ENCODE measurements around the gene SARS2.
"Not testable (repeated sequence)": the region's sequence is repeated elsewhere in the genome, so short reads cannot be mapped to it uniquely, and the experiment has no call there.

Gene SARS2

DNA sequence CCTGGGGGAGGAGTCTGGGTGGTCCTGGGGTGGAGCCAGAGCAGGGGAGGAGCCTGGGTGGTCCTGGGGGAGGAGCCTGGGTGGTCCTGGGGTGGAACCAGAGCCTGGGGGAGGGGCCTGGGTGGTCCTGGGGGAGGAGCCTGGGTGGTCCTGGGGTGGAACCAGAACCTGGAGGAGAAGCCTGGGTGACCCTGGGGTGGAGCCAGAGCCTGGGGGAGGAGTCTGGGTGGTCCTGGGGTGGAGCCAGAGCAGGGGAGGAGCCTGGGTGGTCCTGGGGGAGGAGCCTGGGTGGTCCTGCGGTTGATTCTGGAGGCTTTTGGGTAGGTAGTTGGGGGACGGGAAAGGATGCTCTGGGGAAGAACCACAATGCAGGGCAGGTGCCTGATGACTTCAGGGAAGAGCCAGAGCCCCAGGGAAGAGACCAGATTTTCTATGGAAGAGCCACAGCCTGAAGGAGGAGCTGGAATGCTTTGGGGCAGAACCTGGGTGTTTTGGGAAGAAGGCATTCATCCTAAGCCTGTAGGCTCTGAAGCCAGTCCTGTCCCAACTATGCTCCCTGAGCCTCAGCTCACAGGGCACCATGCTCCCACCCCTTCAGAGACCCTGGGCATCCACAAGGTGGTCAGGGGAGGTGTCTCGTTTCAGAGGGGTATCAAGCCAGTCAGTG is 15.1 kb upstream of the SARS2 start:
- DNase-seq, result no peak

DNA sequence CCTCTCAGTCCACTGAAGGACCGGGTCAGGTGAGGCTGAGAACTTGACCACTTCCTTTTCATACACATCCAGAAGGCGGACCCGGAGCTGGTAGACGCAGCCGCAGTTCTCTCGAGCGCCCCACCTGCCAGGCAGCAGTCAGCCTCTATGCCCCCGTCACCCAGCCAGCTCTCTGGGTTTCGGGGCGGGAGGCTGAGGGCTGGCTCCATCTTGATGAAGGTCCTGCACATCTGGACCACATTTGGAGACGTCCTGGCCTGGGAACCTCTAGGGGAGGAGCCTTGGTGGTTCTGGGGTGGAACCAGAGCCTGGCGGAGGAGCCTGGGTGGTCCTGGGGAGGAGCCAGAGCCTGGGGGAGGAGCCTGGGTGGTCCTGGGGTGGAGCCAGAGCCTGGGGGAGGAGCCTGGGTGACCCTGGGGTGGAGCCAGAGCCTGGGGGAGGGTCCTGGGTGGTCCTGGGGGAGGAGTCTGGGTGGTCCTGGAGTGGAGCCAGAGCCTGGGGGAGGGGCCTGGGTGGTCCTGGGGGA is 14.5 kb upstream of the SARS2 start:
- no peak for DNase-seq

DNA sequence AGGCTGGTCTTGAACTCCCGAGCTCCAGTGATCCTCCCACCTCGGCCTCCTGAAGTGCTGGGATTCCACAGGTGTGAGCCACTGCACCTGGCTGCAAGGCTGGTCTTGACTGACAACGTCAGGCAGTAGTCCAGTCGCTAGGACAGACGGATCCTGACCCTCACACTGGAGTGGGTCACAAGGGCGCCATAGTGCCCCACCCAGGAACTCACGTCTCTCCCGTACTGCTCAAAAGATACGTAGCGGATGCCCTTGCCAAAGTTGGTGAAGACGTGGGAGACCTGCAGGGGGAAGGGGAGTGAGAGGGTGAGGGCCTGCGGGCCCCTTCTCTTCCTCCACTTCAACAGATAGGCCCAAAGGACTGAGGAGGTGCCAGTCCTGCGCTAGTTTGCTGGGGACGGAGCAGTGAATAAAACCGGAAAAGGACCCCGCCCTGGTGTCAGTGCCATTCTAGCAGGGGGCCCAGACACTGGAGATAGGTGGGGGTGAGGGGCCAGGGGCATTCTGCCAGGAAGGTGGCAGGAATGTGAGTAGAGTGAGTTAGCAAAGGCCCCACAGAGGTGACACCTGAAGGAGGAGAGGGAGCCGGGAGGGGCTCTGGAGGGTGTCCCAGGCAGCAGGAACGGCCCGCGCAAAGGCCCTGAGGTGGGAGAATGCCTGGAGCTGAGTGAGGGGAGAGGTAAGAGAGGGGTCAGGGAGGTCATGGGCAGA is 12.1 kb upstream of the SARS2 start:
- no peak for DNase-seq

DNA sequence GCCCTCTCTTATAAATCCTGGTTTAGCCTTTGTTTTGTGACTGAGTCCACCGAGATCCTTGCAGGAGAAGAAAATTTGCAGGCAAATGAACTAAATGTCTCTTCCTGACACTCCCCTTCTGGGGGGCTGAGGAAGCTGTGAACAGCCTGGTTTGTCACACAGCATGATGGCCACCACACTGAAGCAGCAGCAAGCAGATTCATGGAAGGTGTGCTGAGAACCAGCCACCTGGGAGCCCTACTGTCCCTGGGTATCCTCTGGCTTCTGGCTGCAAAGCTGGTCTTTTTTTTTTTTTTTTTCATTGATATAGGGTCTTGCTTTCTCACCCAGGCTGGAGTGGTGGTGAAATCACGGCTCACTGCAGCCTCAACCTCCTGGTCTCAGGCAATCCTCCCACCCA is 11.4 kb upstream of the SARS2 start:
- DNase-seq, result no peak

DNA sequence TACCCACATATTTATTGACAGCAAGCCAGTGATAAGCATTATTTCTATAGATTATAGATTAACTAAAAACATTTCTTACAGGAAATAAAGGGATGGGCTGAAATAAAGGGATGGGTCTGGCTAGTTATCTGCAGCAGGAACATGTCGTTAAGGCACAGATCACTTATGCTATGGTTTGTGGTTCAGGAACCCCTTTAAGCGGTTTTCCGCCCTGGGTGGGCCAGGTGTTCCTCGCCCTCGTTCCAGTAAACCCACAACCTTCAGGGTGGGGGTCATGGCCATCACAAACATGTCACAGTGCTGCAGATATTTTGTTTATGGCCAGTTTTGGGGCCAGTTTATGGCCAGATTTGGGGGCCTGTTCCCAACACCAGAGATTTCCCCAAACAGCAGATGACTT is 10.9 kb upstream of the SARS2 start:
- DNase-seq, result not testable (repeated sequence)

DNA sequence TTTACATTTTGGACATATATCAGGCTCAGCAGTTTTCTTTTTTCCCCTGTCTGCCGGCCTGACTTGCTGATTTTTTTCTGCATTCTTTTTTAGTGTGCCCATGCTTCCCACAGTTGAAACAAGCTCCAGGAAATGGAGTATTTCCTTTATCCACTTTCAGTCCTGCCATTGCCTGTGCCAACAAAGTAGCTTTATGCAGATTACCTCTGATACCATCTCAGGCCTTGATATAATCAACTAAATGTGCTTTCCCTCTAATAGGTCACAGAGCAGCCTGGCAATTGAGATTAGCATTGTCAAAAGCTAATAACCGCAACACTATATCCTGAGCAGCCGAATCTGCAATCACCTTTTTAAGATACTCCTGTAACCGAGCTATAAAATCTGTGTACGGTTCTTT is 9.4 kb upstream of the SARS2 start:
- no peak for DNase-seq

DNA sequence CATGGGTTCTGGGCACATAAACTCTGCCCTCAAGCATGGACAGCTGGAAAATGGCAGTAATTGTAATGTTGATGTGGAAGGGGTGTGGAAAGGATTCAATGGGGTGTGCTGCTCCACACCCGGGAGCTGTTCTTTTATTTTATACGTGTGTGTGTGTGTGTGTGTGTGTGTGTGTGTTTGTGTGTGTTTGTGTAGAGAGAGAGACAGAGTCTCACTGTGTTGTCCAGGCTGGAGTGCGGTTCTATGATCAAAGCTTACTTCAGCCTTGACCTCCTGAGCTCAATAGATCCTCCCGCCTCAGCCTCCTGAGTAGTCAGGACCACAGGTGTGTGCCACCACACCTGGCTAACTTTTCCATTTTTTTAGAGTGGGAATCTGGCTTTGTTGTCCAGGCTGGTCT is 3.0 kb upstream of the SARS2 start:
- DNase-seq, result no peak

DNA sequence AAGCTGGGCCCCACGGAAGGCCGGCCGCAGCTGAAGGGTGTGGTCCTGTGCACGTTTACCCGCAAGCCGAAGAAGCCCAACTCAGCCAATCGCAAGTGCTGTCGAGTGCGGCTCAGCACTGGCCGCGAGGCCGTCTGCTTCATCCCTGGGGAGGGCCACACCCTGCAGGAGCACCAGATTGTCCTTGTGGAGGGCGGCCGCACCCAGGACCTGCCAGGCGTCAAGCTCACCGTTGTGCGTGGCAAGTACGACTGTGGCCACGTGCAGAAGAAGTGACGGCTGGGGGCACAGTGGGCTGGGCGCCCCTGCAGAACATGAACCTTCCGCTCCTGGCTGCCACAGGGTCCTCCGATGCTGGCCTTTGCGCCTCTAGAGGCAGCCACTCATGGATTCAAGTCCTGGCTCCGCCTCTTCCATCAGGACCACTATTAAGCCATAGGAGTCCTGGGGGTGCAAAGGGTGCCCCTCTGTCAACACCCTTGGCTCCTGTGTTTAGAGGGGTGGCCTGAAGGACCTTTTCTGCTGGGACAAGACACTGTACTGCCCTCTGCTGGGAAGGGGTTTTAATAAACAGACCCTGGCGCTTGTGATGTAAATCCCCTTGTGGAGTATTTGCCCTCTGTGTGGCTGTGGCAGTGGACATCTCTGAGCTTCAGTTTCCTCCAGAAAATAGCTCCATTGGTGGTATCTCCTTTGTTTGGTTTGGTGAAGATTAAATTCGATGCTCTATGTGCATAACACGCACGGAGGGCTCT is 2.0 kb upstream of the SARS2 start:
- peak in 1 of 2 donors; percentile 37 for DNase-seq

DNA sequence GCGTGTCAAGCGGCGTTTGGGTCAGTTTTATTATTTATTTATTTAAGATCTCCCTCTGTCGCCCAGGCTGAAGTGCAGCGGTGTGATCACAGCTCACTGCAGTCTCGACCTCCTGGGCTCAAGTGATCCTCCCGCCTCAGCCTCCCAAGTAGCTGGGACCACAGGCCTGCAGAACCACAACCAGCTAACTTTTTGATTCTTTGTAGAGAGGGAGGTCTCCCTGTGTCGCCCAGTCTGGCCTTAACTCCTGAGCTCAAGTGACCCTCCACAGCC is 894 bp upstream of the SARS2 start:
- no peak for DNase-seq

DNA sequence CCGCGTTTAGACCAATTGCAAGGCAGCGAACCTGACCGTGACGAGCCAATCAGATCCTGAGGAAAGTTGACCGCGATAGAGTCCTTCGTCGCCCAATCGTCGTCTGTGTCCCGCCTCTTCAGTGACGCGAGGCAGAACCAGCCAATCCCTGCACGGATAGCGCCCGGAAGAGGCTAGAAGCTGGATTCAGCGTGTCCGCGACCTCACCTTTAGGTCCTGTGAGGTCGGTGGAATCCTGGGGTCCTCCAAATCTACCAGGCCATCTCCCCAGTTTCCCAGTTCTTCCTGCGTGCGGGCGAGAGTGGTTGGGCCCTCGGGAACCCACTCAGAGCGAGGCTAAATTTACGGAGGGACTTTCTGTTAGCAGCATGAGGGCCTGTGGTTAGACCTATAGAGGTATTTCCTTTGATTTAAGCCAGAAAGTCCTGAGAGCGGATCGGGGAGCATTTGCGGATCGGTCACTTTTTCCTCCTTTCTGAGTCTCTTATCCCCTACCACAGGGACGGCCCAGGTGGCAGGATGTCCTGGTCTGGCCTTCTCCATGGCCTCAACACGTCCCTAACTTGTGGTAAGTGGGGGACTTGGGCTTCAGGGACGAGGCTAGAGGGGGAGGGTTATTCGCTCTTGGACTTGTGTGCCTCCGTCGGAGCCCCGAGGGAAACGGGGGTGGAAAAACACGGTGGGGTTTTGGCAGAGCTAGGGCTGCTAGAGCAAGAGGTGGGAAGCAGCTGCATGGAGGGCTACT is 385 bp upstream of the SARS2 start, which contains the start of gene MRPS12:
Gene MRPS12, plus strand, starts transcription at position 169 of the 745 bp plus-strand sequence. Its CDS starts 351 bp downstream, at position 520.
- peak in 1 of 2 donors; percentile 98 for DNase-seq

DNA sequence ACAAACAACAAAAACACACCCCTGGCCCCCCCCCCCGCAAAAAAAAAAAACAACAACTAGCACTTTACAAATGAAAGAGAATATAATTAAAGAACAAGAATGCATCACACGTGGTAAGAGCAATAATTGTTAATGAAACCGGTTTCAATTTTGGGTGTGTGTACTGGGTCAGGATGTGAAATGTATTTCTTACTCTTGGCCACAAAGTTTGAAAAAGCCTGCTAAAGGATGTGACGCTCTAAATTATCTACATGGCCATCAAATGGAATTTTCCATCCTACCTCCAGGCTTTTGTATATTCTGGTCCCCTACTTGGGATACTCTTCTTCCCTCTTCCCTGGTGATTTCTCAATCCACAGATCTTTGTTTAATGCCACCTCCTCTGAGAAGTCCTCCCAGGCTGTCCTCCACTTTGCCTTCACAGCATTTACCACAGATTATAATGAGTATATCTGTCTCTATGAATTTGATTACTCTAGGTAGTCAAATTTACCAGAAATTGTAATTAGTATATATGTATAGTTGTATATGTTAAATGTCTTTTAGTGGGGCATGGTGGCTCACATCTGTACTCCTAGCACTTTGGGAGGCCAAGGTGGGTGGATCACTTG is 2.1 kb downstream of the SARS2 start:
- no peak for DNase-seq

DNA sequence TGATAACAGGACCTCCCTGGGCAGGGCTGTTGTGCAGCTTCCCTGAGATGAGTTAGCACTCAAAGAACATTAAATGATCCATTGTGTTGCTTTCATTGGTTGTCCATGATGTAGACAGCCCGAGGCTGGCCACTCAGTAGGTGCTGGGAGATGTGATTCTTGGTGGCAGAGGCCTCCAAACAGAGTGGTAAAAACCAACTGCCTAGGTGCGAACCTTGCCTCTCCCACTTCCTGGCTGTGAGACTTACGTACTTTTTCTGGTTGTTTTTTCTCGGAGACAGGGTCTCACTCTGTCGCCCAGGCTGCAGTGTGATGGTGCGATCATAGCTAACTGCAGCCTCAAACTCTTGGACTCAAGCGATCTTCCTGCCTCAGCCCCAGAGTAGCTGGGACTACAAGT is 6.2 kb downstream of the SARS2 start:
- DNase-seq, result no peak

DNA sequence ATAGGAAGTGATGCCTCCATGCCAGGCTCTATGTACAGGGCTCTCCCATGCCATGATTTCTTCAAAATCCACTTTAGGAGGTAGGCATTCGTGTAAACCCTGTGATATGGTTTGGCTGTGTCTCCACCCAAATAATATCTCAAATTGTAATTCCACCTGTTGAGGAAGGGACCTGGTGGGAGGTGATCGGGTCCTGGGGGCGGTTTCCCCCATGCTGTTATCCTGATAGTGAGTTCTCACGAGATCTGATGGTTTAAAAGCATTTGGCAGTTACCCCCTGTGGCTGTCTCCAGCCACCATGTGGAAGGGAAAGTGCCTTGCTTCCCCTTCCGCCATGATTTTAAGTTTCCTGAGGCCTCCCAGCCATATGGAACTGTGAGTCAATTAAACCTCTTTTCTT is 8.1 kb downstream of the SARS2 start:
- no peak for DNase-seq

DNA sequence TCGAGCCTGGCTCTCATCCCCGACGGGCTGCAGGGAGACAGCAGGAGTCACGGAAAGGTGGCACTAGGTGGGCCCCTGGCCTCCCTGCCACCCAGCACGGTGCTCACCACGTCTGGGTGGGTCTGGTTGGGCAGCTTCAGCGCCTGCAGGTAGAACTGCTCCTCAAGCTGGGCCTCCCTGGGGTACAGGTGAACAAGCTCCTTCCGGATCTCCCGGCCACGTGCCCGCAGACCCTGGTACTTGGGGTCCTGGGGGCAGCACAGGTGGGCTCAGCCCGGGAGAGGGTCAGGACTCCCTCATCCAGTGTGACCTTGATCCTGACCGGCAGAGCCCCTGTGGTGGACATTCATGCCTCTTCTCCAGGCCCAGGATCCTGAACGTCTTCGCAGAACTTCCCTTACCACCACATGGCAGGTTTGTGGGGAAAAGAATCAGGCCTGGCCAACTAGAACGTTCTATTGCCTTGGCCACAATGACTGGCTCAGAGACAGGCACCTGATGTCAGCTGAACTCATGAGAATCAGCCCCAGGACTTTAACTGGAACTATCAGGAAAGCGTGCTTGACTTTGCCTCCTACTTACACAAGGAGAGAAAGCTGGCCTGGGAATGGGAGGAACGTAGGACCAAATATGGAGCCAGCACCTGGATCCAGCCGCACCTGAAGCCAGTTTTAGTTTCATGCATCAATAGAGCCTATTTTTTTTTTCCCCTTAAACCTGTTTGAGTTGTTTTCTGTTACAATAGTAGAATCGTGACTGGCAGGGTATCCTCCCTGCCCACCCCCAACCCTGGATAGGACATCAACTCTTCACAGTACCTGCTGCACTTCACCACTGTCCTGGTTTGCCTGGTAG is 8.9 kb downstream of the SARS2 start:
- DNase-seq, result no peak

DNA sequence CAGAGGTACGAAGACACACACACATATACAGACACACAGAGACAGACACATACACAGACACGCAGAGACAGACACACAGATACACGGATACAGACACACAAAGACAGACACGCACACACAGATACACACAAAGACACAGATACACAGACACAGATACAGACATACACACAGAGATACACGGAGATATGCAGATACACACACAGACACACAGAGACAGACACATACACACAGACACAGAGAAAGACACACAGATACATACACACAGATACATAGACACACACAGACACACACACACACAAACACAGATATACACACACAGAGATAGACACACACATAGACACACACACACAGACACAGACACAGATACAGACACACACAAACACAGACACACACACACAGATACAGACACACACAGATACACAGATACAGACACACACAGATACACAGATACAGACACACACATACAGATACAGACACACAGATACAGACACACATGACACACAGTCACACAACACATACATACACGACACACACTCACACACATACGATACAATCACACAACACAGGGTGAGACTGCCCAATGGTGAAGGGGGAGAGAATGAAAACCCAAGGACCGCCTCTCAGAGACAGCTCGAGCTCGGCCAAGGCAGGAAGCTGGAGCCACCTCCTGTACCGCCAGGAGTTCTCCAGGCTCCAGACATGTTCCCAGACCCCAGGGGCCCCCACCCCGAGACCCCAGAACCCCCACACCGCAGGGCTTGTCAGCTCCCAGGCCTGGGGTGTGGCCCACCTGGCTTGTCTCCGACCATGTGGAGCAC is 9.8 kb downstream of the SARS2 start:
- DNase-seq, result no peak

DNA sequence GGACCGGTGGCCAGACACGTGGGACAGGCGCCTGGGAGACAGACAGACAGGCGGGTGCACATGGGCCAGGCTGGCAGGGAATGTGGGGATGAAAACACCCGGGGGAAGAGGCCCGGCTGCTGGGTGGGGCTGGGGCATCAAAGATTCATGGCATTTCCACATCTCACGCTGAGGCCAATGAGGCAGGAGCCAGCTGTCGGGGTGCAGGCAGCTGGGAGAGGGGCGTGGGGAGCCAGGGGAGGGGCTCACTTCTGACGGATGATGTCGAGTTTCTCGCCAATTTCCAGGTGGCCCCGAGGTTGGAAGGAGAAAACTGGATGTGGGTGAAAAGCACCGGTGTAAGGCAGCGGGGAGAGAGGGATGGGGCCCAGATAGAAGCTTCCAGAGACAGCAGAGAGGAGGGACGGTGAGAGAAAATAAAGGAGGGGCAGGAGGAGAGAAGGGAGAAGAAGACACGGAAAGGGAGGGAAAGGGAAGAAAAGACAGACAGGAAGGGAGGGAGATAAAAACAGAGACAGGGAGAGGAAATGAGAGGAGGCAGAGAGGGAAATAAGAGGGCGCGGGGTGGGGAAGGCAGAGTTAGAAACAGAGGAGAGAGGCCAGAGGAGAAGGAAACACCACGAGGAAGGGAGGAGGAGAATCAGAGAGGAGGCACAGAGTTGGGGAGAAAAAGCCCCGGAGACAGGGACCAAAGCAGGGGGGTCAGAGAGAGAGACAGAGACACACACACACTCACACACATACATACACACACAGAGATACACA is 10.5 kb downstream of the SARS2 start:
- no peak for DNase-seq

DNA sequence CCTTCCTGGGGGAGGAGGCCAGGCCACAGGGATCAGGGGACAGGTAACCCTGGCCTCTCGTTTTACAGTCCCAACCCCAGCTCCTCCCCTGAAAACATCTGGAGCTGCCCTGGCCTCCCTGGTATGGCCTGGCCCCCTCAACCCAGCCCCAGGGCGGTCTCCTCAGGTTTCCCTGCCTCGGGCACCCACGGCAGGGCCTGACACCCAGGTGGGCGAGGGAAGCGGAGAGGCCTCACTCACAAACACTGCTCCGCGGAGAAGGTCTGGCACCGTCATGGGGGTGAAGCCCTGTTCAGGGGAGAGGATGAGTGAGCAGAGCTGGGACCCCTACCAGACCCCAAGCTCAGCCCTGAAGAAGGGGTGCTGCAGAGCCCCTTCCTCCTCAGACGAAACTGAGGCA is 12.0 kb downstream of the SARS2 start:
- DNase-seq, result no peak

DNA sequence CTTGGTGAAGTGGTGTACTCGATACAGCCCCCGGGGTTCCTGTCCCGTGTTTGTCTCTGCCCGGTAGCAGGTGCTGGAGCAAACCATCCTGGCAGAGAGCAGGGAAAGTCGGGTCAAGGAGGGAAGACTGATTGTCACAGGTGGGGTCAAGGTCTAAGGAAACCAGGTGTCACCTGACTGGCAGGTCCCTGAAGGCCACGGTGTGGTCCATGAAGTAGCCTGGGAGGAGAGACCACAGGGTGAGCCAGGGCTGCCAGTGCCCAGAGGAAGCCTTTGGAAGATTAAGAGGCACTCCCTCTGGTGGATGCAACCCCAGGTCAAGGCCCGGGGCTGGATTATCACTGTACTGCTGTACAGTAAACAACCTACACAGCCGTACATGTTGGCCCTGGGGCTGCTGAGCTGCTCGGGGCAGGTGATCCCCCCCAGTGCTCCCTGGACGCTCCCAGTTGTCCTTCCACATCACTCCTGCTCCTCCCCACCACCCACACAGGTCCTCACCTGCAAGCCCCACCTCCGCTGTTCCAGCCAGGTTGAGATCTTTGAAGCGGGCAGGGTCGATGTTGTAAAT is 12.6 kb downstream of the SARS2 start:
- no peak for DNase-seq

DNA sequence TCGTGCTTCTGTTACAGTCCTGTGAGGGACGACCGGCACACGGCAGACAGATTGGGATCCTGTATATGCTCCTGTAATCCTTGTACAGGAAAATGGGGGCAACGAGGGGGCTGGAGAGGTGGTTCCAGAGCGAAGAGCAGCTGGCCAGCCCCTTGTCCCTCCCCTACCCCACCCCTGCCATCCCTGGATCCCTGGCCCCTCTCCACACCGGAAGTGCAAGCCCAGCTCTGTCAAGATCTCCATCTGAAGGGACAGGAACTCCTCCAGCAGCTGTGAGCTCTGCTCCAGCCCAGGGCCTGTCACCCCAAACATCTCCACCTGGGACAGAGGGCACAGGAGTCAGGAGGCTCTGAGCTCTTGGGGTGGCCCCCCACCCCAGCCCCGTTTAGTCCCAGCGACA is 13.0 kb downstream of the SARS2 start:
- no peak for DNase-seq
